SK-N-SH treated with all-trans-retinoic acid at 6 μM for 48 hours (cell line): ENCODE data around the gene CRELD2.

Experiments
- ATAC-seq: fragments of 200-7000 bp; cut with Tn5 transposase; 3 replicates; pipeline ENCODE4 v1.9.1; 2020; ENCODE audit warnings: mild to moderate bottlenecking, moderate library complexity
- ARNTL ChIP-seq: fragments of 450-650 bp; formaldehyde crosslinking; IDR thresholded peaks from 2 replicates; pipeline ENCODE4 v1.5.0; 2020; ENCODE audit warnings: low read depth, mild to moderate bottlenecking, moderate library complexity, borderline replicate concordance
- BACH2 ChIP-seq: fragments of 250-450 bp; sonication (Bioruptor Pico); IDR thresholded peaks from 2 replicates; pipeline ENCODE4 v1.9.0; 2021; ENCODE audit warnings: mild to moderate bottlenecking, borderline replicate concordance
- GLIS3 ChIP-seq: fragments of 250-450 bp; sonication (Bioruptor Pico); IDR thresholded peaks from 2 replicates; pipeline ENCODE4 v1.5.0; 2020; ENCODE audit warnings: mild to moderate bottlenecking, moderate library complexity
- RARB ChIP-seq: fragments of 250-450 bp; sonication (Bioruptor Pico); IDR thresholded peaks from 2 replicates; pipeline ENCODE4 v1.8.0; 2021; ENCODE audit warnings: mild to moderate bottlenecking, moderate library complexity
- SNAI2 ChIP-seq: fragments of 250-450 bp; sonication (Bioruptor Pico); IDR thresholded peaks from 2 replicates; pipeline ENCODE4 v1.5.0; 2020; ENCODE audit warnings: mild to moderate bottlenecking, moderate library complexity
- TOX ChIP-seq: fragments of 250-450 bp; sonication (Bioruptor Pico); IDR thresholded peaks from 2 replicates; pipeline ENCODE4 v1.8.0; 2021; ENCODE audit warnings: mild to moderate bottlenecking, moderate library complexity, borderline replicate concordance
- ZNF565 ChIP-seq: fragments of 450-650 bp; formaldehyde crosslinking; conservative IDR thresholded peaks from 2 replicates; pipeline ENCODE4 v1.5.0; 2020; ENCODE audit warnings: low read depth, mild to moderate bottlenecking, moderate library complexity

CRELD2 gene

GRCh38 chr22:49976439-49977175, 58.2 kb downstream of the CRELD2 start:
- TF ChIP-seq ZNF565 (CRISPR knock-in tag) (no peak), GLIS3 (no peak), ARNTL (no peak), TOX (CRISPR knock-in tag) (no peak), BACH2 (CRISPR knock-in tag) (no peak), RARB (no peak), SNAI2 (CRISPR knock-in tag) (no peak)
- ATAC-seq = peak; percentile 45
